CD1c-positive myeloid dendritic cell (primary cell): ENCODE measurements around the gene OSBPL8.
"Not testable (repeated sequence)": the region's sequence is repeated elsewhere in the genome, so short reads cannot be mapped to it uniquely, and the experiment has no call there.

Experiments used
- DNase-seq: peaks from one replicate; pipeline ENCODE4 v3.0.0-alpha.2; 2016; ENCODE audit errors: extremely low spot score

OSBPL8 gene

DNA sequence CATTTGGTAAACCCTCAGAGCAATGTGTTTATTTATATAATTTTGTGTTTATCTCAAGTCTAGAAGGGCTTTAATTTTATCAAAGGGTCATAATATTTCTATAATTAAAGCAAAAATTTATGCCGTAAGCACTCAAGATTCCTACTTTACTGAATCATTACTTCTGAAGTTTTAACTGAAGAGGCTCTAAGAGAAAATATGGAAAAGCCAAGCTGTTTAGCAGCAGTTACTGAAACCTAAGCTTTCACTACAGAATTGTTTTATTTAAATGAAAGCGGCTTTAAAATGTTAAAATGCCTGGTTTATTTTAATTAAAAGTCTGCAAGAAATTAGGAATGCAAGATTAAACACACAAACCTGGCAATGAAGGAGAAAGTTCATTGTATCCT lies 137.4 kb downstream of the OSBPL8 start:
- no peak for DNase-seq

DNA sequence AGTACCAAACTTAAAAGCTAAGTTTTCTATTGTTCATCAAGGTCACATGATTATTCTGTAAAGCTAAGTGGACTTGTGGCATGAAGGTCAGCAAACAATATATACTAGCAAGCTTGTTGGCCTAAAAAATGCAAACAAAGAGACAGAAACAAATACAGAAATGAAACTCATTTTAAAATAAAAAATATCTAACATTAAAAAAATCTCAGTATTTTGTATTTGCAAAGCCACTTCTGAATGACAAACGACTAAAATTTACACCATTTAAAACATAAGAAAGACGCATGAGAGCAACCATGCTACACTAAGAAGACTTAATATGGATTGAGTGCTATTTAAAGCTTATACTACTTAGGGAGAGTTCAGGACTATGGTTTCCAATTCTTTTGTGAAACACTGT lies 138.5 kb downstream of the OSBPL8 start:
- no peak for DNase-seq

DNA sequence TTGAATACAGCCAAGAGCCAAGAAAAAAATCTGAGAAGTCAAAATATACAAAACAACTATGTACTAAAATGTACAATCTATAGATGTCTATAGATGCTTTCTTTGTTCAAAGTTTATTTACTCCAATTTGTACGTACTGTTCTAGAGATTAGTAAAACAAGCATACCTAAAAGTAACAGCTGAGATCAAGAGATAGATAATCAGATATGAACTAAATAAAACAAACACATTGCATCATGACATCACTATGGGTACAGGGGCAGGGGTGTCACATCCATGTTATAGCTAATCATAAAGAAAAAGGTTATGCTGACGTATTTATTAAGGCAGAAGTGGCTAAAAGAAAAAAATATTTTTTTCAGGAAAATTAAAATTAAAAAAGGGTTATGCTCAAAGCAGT lies 139.3 kb downstream of the OSBPL8 start:
- no peak for DNase-seq

DNA sequence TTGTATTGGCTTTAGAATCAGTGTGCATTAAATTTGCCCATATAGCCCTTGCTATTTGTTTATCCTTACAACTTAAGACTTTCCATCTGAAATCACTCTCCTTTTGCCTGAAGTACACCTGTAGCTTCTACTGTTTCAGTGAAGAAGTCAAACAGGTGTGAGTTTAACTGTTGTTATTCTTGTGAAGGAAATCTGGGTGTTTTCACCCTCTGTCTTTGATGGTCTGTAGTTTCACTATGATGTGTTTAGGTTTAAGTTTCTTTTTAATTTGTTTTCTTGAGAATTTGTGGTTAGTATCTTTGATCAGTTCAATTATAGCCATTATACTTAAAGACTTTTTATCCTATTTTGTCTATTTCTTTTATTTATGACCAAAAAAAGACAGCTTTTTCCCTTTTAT lies 142.5 kb downstream of the OSBPL8 start:
- DNase-seq: no peak

- DNase-seq: no peak
Measured at GRCh38 chr12:76413121-76413520, 146.4 kb downstream of the OSBPL8 start.

GRCh38 chr12:76410781-76411180 lies 148.8 kb downstream of the OSBPL8 start:
- DNase-seq: no peak

GRCh38 chr12:76410371-76410770 lies 149.2 kb downstream of the OSBPL8 start:
- DNase-seq: no peak

DNA sequence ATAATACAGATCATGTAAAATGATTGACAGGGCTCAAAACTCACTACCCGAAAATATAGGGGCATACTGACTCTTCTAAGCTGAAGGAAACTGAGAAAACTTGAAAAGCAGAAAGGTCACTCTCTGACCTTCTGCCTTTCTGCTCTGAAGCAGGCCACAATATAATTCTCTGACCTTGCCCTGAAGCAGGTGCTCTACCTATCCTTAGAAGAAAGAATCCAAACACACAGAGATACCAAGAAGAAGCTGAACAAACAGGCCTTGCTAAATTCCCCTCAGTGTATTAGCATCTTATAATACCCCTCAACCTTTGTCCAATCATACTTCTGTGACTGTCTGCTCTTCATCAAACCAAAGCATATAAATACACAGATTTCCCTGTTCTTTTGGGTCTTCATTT lies 150.5 kb downstream of the OSBPL8 start:
- no peak for DNase-seq

DNA sequence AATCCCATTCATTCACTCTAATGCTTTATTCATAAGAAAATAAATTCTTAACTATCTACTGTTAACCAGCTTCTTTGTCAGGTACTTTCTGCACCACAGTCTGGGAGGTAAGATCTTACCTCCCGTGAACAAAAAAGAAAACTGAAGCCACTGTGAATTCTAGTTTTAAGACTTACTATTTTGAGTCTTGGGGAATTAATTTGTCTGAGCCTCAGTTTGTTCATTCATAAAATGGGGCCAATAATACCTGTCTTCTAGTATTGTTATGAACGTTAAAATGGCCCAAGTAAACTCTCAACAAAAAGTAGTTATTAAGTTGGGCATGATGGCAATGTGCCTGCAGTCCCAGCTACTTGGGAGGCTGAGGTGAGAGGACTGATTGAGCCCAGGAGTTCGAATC lies 151.9 kb downstream of the OSBPL8 start:
- no peak for DNase-seq

DNA sequence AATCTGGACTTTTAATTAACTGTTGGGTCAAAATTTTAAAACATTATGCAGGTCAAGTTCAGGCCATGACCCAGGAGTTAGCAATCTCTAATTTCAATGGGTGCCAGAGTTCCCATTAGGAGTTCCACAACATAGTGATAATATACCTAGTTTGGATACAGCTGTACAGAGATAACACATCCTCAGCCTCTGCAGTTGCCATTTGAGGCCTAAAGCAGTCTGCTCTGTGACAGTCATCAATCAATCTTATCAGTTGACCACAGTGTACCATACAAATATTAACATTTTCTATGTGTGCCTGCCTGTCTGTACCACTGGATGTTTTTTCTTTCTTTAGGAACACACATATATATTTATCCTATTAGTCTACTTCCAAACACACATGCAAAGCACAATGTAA lies 157.3 kb downstream of the OSBPL8 start:
- DNase-seq: no peak

DNA sequence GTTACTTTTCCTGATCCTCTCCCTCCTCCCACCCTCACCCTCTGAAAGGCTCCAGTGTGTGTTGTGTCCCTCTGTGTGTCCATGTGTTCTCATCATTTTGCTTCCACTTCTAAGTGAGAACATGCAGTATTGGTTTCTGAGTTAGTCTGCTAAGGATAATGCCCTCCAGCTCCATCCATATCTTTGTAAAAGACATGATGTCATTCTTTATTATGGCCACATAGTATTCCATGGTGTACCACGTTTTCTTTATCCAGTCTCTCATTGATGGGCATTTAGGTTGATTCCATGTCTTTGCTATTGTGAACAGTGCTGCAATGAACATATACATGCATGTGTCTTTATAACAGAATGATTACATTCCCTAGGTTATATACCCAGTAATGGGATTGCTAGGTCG lies 159.4 kb downstream of the OSBPL8 start:
- DNase-seq: no peak

DNA sequence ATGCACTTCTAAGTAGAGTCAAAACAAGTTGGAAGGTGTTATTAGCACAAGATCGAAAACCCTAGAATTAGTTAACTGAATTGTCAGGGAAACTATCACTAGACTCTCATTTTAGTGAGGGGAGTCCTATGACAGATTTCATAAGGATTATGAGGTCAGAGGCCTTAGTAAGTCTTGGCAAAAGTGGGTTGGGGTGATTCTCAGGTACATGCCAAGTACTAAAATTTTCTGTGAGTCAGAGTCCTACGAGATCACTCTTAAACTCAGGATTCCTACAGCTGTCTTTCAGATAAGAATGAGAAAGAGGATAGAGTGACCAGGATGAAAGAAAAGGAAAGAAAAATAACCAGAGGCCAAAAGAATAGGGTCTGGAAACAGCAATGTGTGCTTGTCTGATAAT lies 160.5 kb downstream of the OSBPL8 start:
- DNase-seq: no peak

DNA sequence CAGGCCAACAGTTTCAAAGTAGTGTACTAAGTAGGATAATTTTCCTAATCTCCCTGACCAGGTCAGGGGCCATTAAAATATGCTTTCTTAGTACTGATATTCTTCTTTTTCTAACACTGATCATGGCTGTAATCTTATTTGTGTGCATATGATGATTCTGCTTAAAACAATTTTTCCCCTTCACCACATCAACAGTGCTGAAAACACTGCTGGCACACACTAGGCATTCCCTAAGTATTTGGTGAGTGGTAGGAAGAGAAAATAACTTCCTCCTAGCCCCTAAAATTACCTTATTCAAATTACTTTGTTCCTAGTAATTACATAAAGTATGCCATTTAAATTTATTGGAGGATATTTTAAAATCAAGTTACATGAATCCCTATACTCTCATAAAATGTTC lies 161.5 kb downstream of the OSBPL8 start:
- DNase-seq: no peak

- DNase-seq: no peak
Measured at GRCh38 chr12:76391461-76391860, 168.1 kb downstream of the OSBPL8 start.

DNA sequence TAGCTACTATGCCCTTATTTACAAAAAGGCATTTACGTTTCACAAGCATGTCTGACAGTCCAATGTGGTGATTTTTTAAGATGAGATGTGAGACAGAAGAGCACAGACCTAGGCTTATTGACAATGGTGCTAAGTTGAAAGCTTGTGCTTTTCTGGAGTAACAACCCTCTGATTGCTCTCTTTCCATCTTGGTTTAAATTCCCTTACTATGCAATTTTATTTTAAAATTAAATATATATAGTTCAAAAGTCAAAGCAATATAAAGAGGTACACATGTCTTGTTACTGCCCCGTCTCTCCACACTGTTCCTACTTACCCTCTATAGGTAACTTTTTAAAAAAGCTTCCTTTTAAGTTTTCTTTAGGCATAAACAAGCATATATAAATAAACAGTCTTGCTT lies 172.0 kb downstream of the OSBPL8 start:
- no peak for DNase-seq

DNA sequence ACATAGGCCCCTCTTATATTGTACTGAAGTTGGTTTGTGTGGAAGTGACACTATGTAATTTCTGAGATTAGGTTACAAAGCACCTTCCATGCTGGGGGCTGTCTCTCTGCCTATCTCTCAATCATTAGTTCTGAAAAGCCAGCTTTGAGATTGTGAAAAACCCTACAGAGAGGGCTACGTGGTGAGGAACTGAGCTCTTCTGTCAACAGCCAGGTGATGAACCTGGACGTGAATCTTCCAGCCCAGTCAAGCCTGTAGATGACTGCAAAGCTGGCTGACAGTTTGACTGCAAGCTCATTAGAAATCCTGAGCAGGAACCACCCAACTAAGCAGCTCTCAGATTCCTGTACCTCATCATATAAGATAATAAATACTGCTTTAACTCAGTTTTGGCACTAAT lies 175.0 kb downstream of the OSBPL8 start:
- no peak for DNase-seq

DNA sequence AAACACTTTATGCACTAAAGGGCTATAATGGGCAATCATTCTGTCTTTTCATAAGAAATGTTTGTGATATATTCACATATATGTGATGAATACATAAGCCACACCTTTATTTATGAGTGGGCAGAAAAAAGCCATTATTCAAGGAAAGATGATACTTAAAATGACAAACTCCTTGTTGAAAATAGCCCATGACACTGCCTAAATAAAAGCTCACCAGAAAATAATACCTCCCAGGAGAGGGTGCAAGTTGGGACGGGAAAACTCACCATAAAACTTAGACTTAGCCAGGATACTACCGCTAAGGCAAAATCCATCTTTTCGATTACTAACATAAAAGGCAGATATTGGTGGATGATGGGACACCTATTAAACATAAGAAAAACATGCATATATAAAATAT lies 175.6 kb downstream of the OSBPL8 start:
- no peak for DNase-seq

GRCh38 chr12:76379261-76379660 lies 180.3 kb downstream of the OSBPL8 start:
- no peak for DNase-seq

DNA sequence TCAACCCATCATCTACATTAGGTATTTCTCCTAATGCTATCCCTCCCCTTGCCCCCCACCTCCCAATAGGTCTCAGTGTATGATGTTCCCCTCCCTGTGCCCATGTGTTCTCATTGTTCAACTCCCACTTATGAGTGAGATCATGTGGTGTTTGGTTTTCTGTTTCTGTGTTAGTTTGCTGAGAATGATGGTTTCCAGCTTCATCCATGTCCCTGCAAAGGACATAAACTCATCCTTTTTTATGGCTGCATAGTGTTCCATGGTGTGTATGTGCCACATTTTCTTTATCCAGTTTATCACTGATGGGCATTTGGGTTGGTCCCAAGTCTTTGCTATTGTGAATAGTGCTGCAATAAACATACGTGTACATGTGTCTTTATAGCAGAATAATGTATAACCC lies 182.7 kb downstream of the OSBPL8 start:
- DNase-seq: not testable (repeated sequence)

DNA sequence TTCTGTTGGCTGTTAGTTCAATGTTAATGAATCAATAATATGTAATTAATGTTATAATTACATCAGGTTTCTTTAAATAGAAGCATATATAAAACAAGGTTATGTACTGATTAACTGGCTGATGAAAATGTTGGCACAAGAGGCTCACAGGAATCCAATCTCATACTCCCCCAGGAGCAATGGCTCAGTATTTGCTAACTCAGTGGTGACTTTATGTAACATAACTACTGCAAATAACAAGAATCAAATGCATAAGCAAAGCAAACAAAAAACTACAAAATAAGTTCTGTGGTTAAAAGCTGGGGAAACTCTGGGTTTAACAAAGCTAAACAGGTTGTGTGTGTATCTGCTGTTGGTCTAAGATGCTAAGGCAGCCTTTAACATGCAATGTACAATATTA lies 183.6 kb downstream of the OSBPL8 start:
- DNase-seq: no peak

GRCh38 chr12:76375470-76375869 lies 184.1 kb downstream of the OSBPL8 start:
- no peak for DNase-seq

- DNase-seq: no peak
Measured at GRCh38 chr12:76374386-76375020, 185.1 kb downstream of the OSBPL8 start.

GRCh38 chr12:76368230-76368629 lies 191.3 kb downstream of the OSBPL8 start:
- no peak for DNase-seq

DNA sequence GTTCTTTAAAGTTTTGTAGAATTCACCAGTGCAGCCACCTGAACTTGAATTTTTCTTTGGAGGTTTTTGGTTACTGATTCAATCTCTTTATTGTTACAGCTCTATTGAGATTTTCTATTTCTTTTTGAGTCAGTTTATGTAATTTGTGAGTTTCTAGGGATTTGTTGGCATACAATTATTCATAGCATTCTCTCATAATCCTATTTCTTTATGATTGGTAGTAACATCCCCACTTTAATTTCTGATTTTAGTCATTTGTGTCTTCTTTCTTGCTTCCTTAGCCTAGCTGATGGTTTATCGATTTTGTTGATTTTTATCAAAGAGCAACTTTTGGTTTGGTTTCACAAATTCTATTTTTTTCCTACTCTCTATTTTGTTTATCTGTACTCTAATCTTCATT lies 193.4 kb downstream of the OSBPL8 start:
- DNase-seq: no peak

GRCh38 chr12:76364131-76364530 lies 195.4 kb downstream of the OSBPL8 start:
- not testable (repeated sequence) for DNase-seq
